NCI-H82 treated with DMSO at 0.1 percent for 48 hours (cell line): ENCODE data around the gene PTP4A1.

Source experiments
- DNase-seq: peaks from one replicate; lab custom pipeline; 2025; ENCODE audit not compliant: unreplicated experiment; lab: John Stamatoyannopoulos, UW

The PTP4A1 gene

DNA sequence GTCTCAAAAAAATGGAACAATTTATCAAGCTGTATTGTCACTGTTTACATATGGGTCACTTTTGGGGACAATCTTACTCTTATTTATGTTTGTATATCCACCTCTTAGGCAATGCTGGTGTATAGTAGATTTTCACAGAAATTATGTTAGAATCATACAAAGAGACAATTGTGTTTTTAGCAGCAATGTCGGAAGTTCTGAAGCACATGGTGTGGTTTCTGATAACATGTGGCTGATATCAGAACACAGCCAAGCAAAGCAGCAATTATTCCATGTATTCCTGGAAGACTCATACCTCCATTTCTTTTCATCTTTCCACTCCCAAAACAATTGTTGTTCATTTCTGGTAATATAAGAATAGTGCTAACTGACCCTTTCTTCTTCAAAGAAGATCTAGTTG, 17.5 kb upstream of the PTP4A1 start:
- DNase-seq, result no peak

DNA sequence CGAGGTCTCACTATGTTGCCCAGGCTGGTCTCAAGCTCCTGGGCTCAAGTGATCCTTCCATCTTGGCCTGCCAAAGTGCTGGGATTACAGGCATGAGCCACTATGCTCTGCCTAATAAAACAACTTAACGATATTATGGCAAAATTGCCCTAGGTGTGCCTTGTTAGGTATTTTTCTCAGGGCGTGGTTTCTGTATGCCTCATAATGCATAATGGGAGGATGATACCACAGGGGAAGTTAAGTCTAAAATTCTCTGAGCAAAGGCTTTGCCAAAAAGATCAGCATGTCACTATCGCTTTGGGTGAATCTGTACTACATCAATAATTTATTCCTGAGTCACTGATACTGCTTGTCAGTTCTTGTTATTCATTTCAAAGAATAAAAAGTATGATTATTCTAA, 15.9 kb upstream of the PTP4A1 start:
- no peak for DNase-seq

- DNase-seq, result no peak
These were observed 14.0 kb upstream of the PTP4A1 start for GRCh38 chr6:63558278-63558677.

- no peak for DNase-seq
These were observed 11.4 kb upstream of the PTP4A1 start for GRCh38 chr6:63560801-63561287.

GRCh38 chr6:63561288-63561687, 11.0 kb upstream of the PTP4A1 start:
- no peak for DNase-seq

GRCh38 chr6:63563235-63563634, 9.0 kb upstream of the PTP4A1 start:
- DNase-seq, result no peak

DNA sequence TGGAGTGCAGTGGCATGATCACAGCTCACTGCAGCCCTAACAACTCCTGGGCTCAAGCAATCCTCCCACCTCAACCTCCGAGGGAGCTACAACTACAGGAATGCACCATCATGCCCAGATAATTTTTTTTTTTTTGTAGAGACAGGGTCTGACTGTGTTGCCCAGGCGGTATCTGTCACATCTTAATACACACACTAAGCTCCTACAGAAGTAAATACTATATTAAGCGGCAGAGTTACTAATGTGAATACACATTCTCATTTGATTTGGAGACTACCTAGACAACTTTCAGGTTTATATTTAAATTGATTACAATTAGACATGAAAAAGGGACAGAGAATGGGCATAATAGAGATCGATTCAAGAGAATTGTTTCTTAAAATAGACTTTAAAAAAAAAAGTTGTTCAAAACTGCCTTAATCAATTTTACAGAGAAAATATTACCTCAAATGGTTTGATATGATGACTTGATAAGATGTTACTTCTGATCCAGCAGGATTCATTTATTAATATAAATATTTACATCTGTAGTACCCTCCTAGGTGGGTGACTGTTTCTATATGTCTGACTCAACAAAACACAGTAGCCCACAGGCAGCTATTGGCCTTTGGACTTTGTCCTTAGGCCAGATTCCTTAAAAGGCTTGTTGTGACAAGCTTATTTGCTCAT, 7.1 kb upstream of the PTP4A1 start:
- DNase-seq, result no peak

- DNase-seq, result no peak
These were observed 6.3 kb upstream of the PTP4A1 start for GRCh38 chr6:63565727-63566596.

DNA sequence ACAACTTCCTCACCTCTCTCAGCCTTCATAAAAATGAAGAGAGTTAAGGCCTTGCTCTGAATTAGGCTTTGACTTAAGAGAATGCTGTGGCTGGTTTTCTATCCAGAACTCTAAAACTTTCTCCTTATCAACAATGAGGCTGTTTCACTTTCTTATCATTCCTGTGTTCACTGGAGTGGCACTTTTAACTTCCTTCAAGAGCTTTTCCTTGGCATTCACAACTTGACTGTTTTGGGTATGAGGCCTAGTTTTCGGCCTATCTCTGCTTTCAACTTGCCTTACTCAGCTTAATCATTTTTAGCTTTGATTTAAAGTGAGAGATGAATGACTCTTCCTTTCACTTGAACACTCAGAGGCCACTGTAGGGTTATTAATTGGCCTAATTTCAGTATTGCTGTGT, 4.3 kb upstream of the PTP4A1 start:
- DNase-seq, result no peak

- no peak for DNase-seq
These were observed 778 bp upstream of the PTP4A1 start for GRCh38 chr6:63571361-63572043.

GRCh38 chr6:63572747-63573075, 431 bp downstream of the PTP4A1 start:
- no peak for DNase-seq

- no peak for DNase-seq
These were observed 1.0 kb downstream of the PTP4A1 start for GRCh38 chr6:63573076-63573898.

GRCh38 chr6:63573899-63574553, 1.7 kb downstream of the PTP4A1 start:
- DNase-seq, result peak; percentile 54

DNA sequence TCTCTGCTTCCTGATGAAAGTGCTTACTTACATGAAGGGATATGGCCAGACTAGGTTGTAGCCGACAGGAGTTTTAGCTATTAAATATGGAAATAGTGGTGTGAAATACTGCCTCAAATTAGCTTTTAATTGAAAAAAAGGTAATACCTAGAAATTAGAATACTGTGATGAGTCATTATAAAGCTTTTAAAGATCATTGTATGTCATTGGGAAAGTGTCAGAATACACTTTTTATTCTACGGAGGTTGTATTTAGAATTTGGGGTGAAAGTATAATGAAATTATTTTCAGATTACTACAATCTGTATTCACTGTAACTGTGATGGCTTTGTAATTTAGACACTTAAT, 2.2 kb downstream of the PTP4A1 start:
- DNase-seq, result no peak

- DNase-seq, result no peak
These were observed 4.0 kb downstream of the PTP4A1 start for GRCh38 chr6:63576147-63576772.

DNA sequence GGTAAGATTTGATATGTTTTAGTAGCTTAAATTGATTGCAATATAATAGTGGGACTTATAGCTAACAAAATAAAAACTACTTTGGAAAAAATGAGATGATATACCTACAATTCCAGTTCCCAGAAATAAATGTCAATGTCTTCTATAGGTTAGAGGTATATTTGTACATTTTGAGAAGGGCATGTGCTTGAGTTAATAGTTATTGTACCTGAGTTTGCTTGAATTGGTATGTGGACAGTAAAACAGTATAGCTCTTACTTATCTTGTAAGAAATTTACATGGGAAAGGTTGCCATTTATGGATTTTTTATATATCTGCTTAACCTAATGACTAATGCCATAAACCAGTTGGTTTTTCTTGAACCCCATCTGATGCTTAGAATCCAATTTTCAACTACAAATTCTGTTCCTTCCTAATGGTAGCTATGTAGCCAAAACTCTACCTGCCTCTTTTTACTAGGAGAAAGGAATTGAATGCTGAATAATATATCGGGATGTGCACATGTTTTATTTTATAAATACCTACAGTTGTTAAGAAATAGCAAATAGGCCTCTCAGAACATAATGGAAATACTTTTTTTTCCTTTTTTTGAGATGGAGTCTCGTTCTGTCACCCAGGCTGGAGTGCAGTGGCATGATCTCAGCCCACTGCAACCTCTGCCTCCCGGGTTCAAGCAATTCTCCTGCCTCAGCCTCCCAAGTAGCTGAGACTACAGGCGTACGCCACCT, 4.9 kb downstream of the PTP4A1 start:
- no peak for DNase-seq

DNA sequence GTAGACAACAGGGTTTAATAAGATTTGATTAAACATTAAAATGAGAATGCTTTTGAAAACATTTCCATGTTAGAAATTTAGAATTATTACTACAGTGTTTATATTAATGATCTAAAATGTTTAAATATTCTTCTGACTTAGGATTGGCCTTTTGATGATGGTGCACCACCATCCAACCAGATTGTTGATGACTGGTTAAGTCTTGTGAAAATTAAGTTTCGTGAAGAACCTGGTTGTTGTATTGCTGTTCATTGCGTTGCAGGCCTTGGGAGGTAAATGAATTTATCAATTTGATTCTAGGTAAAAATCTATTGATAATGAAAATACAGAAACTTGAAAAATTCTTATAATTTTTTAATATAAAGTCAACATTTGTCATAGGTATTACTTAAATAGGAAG, 6.5 kb downstream of the PTP4A1 start:
- no peak for DNase-seq

DNA sequence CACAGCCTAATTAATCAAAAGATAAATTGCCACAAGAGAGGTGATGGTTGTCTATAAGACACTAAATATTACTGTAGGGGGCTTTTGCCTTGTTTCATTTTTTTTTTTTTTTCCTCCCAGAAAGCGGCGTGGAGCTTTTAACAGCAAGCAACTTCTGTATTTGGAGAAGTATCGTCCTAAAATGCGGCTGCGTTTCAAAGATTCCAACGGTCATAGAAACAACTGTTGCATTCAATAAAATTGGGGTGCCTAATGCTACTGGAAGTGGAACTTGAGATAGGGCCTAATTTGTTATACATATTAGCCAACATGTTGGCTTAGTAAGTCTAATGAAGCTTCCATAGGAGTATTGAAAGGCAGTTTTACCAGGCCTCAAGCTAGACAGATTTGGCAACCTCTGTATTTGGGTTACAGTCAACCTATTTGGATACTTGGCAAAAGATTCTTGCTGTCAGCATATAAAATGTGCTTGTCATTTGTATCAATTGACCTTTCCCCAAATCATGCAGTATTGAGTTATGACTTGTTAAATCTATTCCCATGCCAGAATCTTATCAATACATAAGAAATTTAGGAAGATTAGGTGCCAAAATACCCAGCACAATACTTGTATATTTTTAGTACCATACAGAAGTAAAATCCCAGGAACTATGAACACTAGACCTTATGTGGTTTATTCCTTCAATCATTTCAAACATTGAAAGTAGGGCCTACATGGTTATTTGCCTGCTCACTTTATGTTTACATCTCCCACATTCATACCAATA, 7.8 kb downstream of the PTP4A1 start:
- no peak for DNase-seq

DNA sequence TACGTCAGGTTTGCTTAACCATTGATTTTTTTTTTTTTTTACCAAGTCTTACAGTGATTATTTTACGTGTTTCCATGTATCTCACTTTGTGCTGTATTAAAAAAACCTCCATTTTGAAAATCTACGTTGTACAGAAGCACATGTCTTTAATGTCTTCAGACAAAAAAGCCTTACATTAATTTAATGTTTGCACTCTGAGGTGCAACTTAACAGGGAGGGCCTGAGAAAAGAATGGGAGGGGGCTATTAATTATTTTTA, 8.4 kb downstream of the PTP4A1 start:
- DNase-seq, result no peak
